Lower lobe of right lung (tissue), 2 donors: Measurements from ENCODE around the gene P2RY14. TPM values are rescaled to one million over a fixed set of nuclear protein-coding genes. Genes with fewer than 3 reads are reported as not detected.
A peak's percentile ranks its signal among the peaks of the same experiment; 100 is the strongest.

Source experiments
- ATAC-seq, 2 donors: fragments of 200-7000 bp; cut with Tn5 transposase; one replicate each; pipeline ENCODE4 v1.9.1; 2020 to 2022; ENCODE audit warnings: mild to moderate bottlenecking in 2 of 2, moderate library complexity in 2 of 2
- DNase-seq: peaks from one replicate; pipeline ENCODE4 v3.0.0-alpha.2; 2020
- H3K27ac ChIP-seq: fragments of 200-600 bp; one replicate; pipeline ENCODE4 v1.8.0; 2022
- H3K27me3 ChIP-seq: fragments of 200-600 bp; one replicate; pipeline ENCODE4 v1.8.0; 2022; ENCODE audit warnings: low read depth
- H3K36me3 ChIP-seq: fragments of 200-600 bp; one replicate; pipeline ENCODE4 v1.8.0; 2022; ENCODE audit warnings: mild to moderate bottlenecking
- H3K4me1 ChIP-seq: fragments of 200-600 bp; one replicate; pipeline ENCODE4 v1.8.0; 2022
- H3K4me3 ChIP-seq: fragments of 200-600 bp; one replicate; pipeline ENCODE4 v1.8.0; 2022; ENCODE audit warnings: mild to moderate bottlenecking
- H3K9me3 ChIP-seq: fragments of 200-600 bp; one replicate; pipeline ENCODE4 v1.8.0; 2022
- intact Hi-C: fragments of 100-400 bp; cut with DNase I; formaldehyde crosslinking; loops from one replicate; pipeline ENCODE4 v1.11.0; 2022
- total RNA-seq: library from RNA; stranded (reverse); fragmentation: NEBNext Ultra II Directional; extraction: Animal tissue kit (Norgen Biotek cat#: 25700); gene quantifications from one replicate; pipeline ENCODE4 v1.2.1, GENCODE V29; 2021
- TF ChIP-seq, protein P1 (sequence below): fragments of 200-600 bp; IDR thresholded peaks from one replicate; pipeline ENCODE4 v1.8.0; 2022; ENCODE audit warnings: antibody characterized with exemption, mild to moderate bottlenecking
- donor health status: DM: no; HTN: yes; CAD: no; lungs with severe emphysema.

The P2RY14 gene
- total RNA-seq, 1 donor from 2014 or later, result 5.7 TPM

GRCh38 chr3:151275091-151275490 lies 3.3 kb downstream of the P2RY14 start:
- TF ChIP-seq, protein P1, sequence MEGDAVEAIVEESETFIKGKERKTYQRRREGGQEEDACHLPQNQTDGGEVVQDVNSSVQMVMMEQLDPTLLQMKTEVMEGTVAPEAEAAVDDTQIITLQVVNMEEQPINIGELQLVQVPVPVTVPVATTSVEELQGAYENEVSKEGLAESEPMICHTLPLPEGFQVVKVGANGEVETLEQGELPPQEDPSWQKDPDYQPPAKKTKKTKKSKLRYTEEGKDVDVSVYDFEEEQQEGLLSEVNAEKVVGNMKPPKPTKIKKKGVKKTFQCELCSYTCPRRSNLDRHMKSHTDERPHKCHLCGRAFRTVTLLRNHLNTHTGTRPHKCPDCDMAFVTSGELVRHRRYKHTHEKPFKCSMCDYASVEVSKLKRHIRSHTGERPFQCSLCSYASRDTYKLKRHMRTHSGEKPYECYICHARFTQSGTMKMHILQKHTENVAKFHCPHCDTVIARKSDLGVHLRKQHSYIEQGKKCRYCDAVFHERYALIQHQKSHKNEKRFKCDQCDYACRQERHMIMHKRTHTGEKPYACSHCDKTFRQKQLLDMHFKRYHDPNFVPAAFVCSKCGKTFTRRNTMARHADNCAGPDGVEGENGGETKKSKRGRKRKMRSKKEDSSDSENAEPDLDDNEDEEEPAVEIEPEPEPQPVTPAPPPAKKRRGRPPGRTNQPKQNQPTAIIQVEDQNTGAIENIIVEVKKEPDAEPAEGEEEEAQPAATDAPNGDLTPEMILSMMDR, result no peak
- Histone ChIP-seq H3K27me3 (no peaks in the 10 kb centered on the region), H3K9me3 (no peaks in the 10 kb centered on the region), H3K4me1 (no peaks in the 10 kb centered on the region), H3K4me3 (no peak overlapping the region), H3K27ac (no peak overlapping the region), H3K36me3 (no peaks in the 10 kb centered on the region)
- no peak for DNase-seq
- no peak for ATAC-seq
- intact Hi-C loops, result loop anchor here (5.0 kb wide), 1 partner anchor 48 kb away; no protein-coding TSS in a partner anchor

DNA sequence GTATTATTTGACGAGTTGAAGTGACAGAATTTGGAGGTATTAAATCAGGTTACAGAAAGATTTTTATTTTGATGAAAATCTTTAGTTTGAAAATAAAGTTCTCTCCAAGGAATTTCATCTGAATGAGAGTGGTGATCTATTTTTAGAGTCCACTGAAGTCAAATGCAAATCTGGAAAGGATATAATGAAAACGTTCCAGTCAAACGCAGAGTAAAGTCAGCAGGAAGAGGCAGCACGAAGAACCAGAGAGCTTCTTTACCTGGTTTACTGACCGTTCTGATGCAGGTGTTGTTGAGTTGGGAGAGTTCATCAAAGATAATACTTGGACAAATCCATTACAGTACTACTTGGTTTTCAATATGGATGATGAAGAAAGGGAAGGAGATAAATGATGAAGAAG lies 8.7 kb downstream of the P2RY14 start:
- DNase-seq, result no peak
- no peak overlapping the region for H3K27ac ChIP-seq
- peaks cover 7% of the 10 kb centered on the region for H3K4me1 ChIP-seq
- intact Hi-C loops, result no loop called here
- no peak for ATAC-seq
- H3K36me3 ChIP-seq, result no peaks in the 10 kb centered on the region
- H3K27me3 ChIP-seq, result no peaks in the 10 kb centered on the region
- TF ChIP-seq, protein P1, result no peak
- no peaks in the 10 kb centered on the region for H3K9me3 ChIP-seq
- H3K4me3 ChIP-seq, result no peak overlapping the region

- Histone ChIP-seq H3K27ac (no peak overlapping the region), H3K4me3 (no peak overlapping the region), H3K9me3 (no peaks in the 10 kb centered on the region), H3K36me3 (no peaks in the 10 kb centered on the region), H3K27me3 (no peaks in the 10 kb centered on the region), H3K4me1 (peaks cover 7% of the 10 kb centered on the region)
- no peak for ATAC-seq
- no peak for DNase-seq
- intact Hi-C loops, result no loop called here
- TF ChIP-seq, protein P1, result no peak
Observed at GRCh38 chr3:151268267-151269235, 9.8 kb downstream of the P2RY14 start.

GRCh38 chr3:151267066-151267465 lies 11.3 kb downstream of the P2RY14 start:
- intact Hi-C loops, result no loop called here
- H3K4me1 ChIP-seq, result peaks cover 7% of the 10 kb centered on the region
- ATAC-seq (no peak), DNase-seq (no peak)
- no peak overlapping the region for H3K4me3 ChIP-seq
- H3K27me3 ChIP-seq, result no peaks in the 10 kb centered on the region
- no peak overlapping the region for H3K27ac ChIP-seq
- H3K36me3 ChIP-seq, result no peaks in the 10 kb centered on the region
- no peaks in the 10 kb centered on the region for H3K9me3 ChIP-seq
- TF ChIP-seq, protein P1, result no peak

- H3K27ac ChIP-seq, result peak overlapping the region; percentile 63
- no peaks in the 10 kb centered on the region for H3K27me3 ChIP-seq
Observed at GRCh38 chr3:151265866-151266265, 12.5 kb downstream of the P2RY14 start.

More at GRCh38 chr3:151265866-151266265, 12.5 kb downstream of the P2RY14 start:
- Histone ChIP-seq H3K4me3 (no peak overlapping the region), H3K4me1 (peaks cover 7% of the 10 kb centered on the region), H3K36me3 (no peaks in the 10 kb centered on the region), H3K9me3 (no peaks in the 10 kb centered on the region)
- DNase-seq, result peak; percentile 45
- TF ChIP-seq, protein P1, result no peak
- ATAC-seq, result peak; percentile 80 to 86
- intact Hi-C loops, result no loop called here
